SK-N-SH treated with all-trans-retinoic acid at 6 μM for 48 hours (cell line): ENCODE results near the gene GLRX.

Experiments
- ATAC-seq: fragments of 200-7000 bp; cut with Tn5 transposase; 3 replicates; pipeline ENCODE4 v1.9.1; 2020; ENCODE audit warnings: mild to moderate bottlenecking, moderate library complexity
- ARNTL ChIP-seq: fragments of 450-650 bp; formaldehyde crosslinking; IDR thresholded peaks from 2 replicates; pipeline ENCODE4 v1.5.0; 2020; ENCODE audit warnings: low read depth, mild to moderate bottlenecking, moderate library complexity, borderline replicate concordance
- BACH2 ChIP-seq: fragments of 250-450 bp; sonication (Bioruptor Pico); IDR thresholded peaks from 2 replicates; pipeline ENCODE4 v1.9.0; 2021; ENCODE audit warnings: mild to moderate bottlenecking, borderline replicate concordance
- CSDC2 ChIP-seq: fragments of 250-450 bp; sonication (Bioruptor Pico); IDR thresholded peaks from 2 replicates; pipeline ENCODE4 v1.5.0; 2020; ENCODE audit warnings: mild to moderate bottlenecking, moderate library complexity
- ESRRG ChIP-seq: fragments of 250-450 bp; sonication (Bioruptor Pico); IDR thresholded peaks from 2 replicates; pipeline ENCODE4 v1.6.1; 2021; ENCODE audit warnings: mild to moderate bottlenecking
- GLIS3 ChIP-seq: fragments of 250-450 bp; sonication (Bioruptor Pico); IDR thresholded peaks from 2 replicates; pipeline ENCODE4 v1.5.0; 2020; ENCODE audit warnings: mild to moderate bottlenecking, moderate library complexity
- ISL1 ChIP-seq: fragments of 250-450 bp; sonication (Bioruptor Pico); IDR thresholded peaks from 2 replicates; pipeline ENCODE4 v2.1.2; 2022; ENCODE audit warnings: mild to moderate bottlenecking, moderate library complexity
- OSR1 ChIP-seq: fragments of 250-450 bp; sonication (Bioruptor Pico); IDR thresholded peaks from 2 replicates; pipeline ENCODE4 v1.8.0; 2022; ENCODE audit warnings: moderate library complexity, mild to moderate bottlenecking, inconsistent platforms
- PPARA ChIP-seq: fragments of 250-450 bp; sonication (Bioruptor Pico); IDR thresholded peaks from 2 replicates; pipeline ENCODE4 v1.5.0; 2020; ENCODE audit warnings: mild to moderate bottlenecking, borderline replicate concordance
- RARB ChIP-seq: fragments of 250-450 bp; sonication (Bioruptor Pico); IDR thresholded peaks from 2 replicates; pipeline ENCODE4 v1.8.0; 2021; ENCODE audit warnings: mild to moderate bottlenecking, moderate library complexity
- SNAI2 ChIP-seq: fragments of 250-450 bp; sonication (Bioruptor Pico); IDR thresholded peaks from 2 replicates; pipeline ENCODE4 v1.5.0; 2020; ENCODE audit warnings: mild to moderate bottlenecking, moderate library complexity
- TCF4 ChIP-seq: fragments of 250-450 bp; sonication (Bioruptor Pico); IDR thresholded peaks from 2 replicates; pipeline ENCODE4 v1.8.0; 2021; ENCODE audit warnings: mild to moderate bottlenecking, moderate library complexity, borderline replicate concordance
- TOX ChIP-seq: fragments of 250-450 bp; sonication (Bioruptor Pico); IDR thresholded peaks from 2 replicates; pipeline ENCODE4 v1.8.0; 2021; ENCODE audit warnings: mild to moderate bottlenecking, moderate library complexity, borderline replicate concordance
- ZC3H10 ChIP-seq: fragments of 250-450 bp; sonication (Bioruptor Pico); IDR thresholded peaks from 2 replicates; pipeline ENCODE4 v1.5.1; 2021; ENCODE audit warnings: mild to moderate bottlenecking, moderate library complexity
- ZFP3 ChIP-seq: fragments of 250-450 bp; sonication (Bioruptor Pico); IDR thresholded peaks from 2 replicates; pipeline ENCODE4 v1.5.0; 2020; ENCODE audit warnings: mild to moderate bottlenecking, moderate library complexity
- ZFP30 ChIP-seq: fragments of 450-650 bp; formaldehyde crosslinking; IDR thresholded peaks from 2 replicates; pipeline ENCODE4 v1.5.0; 2022; ENCODE audit warnings: mild to moderate bottlenecking, moderate library complexity
- ZNF565 ChIP-seq: fragments of 450-650 bp; formaldehyde crosslinking; conservative IDR thresholded peaks from 2 replicates; pipeline ENCODE4 v1.5.0; 2020; ENCODE audit warnings: low read depth, mild to moderate bottlenecking, moderate library complexity
- ZNF70 ChIP-seq: fragments of 450-650 bp; formaldehyde crosslinking; IDR thresholded peaks from 2 replicates; pipeline ENCODE4 v1.5.0; 2020; ENCODE audit warnings: mild to moderate bottlenecking, moderate library complexity
- ZNF8 ChIP-seq: fragments of 450-650 bp; formaldehyde crosslinking; IDR thresholded peaks from 2 replicates; pipeline ENCODE4 v1.5.0; 2020; ENCODE audit warnings: mild to moderate bottlenecking, moderate library complexity
- TF ChIP-seq, protein P1 (sequence below): fragments of 250-450 bp; sonication (Bioruptor Pico); IDR thresholded peaks from 2 replicates; pipeline ENCODE4 v1.5.1; 2021; ENCODE audit warnings: mild to moderate bottlenecking, moderate library complexity
- TF ChIP-seq, protein P2 (sequence below): fragments of 250-450 bp; sonication (Bioruptor Pico); IDR thresholded peaks from 2 replicates; pipeline ENCODE4 v1.8.0; 2021; ENCODE audit warnings: low read depth, mild to moderate bottlenecking, moderate library complexity, borderline replicate concordance
- TF ChIP-seq, protein P3 (sequence below): fragments of 250-450 bp; sonication (Bioruptor Pico); IDR thresholded peaks from 2 replicates; pipeline ENCODE4 v1.5.0; 2020; ENCODE audit warnings: mild to moderate bottlenecking, moderate library complexity
- TF ChIP-seq, protein P4 (sequence below): fragments of 250-450 bp; sonication (Bioruptor Pico); IDR thresholded peaks from 2 replicates; pipeline ENCODE4 v1.8.0; 2020; ENCODE audit warnings: mild to moderate bottlenecking, moderate library complexity, borderline replicate concordance

Gene GLRX

DNA sequence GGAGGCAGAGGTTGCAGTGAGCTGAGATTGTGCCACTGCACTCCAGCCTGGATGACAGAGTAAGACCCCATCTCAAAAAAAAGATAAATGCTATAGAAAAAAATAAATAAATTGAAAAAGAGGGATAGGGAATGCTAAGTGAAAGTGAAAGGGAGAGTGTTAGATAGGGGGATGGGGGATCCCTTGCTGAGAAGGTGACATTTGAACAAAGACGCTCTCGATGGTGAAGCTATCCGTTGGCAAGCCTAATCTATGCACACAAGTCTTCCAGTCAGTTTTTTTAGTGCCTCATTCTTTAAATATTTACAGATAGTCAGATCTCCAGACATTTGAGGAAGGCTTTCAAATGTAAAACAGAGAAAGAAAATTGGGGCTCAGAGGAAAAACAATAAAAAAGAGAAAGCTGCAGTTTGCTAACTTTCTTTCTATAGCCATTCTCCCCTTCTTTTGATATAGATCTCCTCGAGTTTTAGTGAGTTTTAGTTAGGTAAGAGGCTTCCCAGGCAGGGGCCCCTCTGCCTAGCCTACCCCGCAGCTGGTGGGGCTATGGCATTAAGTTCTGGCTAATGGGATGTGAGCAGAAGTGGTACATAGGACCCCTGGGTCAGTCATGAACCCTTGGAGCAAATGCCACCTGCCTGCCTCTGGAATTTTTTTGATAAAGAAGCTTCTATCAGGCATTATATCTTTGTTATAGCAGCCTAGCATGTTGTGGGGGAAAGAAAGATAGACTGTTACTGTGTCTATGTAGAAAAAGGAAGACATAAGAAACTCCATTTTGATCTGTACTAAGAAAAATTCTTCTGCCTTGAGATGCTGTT lies 12.0 kb downstream of the GLRX start:
- TF ChIP-seq, protein P1, sequence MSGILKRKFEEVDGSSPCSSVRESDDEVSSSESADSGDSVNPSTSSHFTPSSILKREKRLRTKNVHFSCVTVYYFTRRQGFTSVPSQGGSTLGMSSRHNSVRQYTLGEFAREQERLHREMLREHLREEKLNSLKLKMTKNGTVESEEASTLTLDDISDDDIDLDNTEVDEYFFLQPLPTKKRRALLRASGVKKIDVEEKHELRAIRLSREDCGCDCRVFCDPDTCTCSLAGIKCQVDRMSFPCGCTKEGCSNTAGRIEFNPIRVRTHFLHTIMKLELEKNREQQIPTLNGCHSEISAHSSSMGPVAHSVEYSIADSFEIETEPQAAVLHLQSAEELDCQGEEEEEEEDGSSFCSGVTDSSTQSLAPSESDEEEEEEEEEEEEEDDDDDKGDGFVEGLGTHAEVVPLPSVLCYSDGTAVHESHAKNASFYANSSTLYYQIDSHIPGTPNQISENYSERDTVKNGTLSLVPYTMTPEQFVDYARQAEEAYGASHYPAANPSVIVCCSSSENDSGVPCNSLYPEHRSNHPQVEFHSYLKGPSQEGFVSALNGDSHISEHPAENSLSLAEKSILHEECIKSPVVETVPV (CRISPR knock-in tag), result no peak
- TF ChIP-seq ZC3H10 (CRISPR knock-in tag) (no peak), GLIS3 (CRISPR knock-in tag) (no peak), ISL1 (no peak), TCF4 (CRISPR knock-in tag) (no peak), SNAI2 (no peak), OSR1 (no peak), RARB (no peak), TOX (CRISPR knock-in tag) (no peak), ZFP30 (CRISPR knock-in tag) (no peak), ESRRG (no peak), PPARA (CRISPR knock-in tag) (no peak), BACH2 (CRISPR knock-in tag) (no peak), ZNF8 (no peak), ZNF565 (no peak), ARNTL (CRISPR knock-in tag) (no peak)
- TF ChIP-seq, protein P2, sequence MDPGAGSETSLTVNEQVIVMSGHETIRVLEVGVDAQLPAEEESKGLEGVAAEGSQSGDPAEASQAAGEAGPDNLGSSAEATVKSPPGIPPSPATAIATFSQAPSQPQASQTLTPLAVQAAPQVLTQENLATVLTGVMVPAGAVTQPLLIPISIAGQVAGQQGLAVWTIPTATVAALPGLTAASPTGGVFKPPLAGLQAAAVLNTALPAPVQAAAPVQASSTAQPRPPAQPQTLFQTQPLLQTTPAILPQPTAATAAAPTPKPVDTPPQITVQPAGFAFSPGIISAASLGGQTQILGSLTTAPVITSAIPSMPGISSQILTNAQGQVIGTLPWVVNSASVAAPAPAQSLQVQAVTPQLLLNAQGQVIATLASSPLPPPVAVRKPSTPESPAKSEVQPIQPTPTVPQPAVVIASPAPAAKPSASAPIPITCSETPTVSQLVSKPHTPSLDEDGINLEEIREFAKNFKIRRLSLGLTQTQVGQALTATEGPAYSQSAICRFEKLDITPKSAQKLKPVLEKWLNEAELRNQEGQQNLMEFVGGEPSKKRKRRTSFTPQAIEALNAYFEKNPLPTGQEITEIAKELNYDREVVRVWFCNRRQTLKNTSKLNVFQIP (CRISPR knock-in tag), result no peak
- TF ChIP-seq, protein P3, sequence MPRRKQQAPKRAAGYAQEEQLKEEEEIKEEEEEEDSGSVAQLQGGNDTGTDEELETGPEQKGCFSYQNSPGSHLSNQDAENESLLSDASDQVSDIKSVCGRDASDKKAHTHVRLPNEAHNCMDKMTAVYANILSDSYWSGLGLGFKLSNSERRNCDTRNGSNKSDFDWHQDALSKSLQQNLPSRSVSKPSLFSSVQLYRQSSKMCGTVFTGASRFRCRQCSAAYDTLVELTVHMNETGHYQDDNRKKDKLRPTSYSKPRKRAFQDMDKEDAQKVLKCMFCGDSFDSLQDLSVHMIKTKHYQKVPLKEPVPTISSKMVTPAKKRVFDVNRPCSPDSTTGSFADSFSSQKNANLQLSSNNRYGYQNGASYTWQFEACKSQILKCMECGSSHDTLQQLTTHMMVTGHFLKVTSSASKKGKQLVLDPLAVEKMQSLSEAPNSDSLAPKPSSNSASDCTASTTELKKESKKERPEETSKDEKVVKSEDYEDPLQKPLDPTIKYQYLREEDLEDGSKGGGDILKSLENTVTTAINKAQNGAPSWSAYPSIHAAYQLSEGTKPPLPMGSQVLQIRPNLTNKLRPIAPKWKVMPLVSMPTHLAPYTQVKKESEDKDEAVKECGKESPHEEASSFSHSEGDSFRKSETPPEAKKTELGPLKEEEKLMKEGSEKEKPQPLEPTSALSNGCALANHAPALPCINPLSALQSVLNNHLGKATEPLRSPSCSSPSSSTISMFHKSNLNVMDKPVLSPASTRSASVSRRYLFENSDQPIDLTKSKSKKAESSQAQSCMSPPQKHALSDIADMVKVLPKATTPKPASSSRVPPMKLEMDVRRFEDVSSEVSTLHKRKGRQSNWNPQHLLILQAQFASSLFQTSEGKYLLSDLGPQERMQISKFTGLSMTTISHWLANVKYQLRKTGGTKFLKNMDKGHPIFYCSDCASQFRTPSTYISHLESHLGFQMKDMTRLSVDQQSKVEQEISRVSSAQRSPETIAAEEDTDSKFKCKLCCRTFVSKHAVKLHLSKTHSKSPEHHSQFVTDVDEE (CRISPR knock-in tag), result no peak
- ATAC-seq, result no peak

DNA sequence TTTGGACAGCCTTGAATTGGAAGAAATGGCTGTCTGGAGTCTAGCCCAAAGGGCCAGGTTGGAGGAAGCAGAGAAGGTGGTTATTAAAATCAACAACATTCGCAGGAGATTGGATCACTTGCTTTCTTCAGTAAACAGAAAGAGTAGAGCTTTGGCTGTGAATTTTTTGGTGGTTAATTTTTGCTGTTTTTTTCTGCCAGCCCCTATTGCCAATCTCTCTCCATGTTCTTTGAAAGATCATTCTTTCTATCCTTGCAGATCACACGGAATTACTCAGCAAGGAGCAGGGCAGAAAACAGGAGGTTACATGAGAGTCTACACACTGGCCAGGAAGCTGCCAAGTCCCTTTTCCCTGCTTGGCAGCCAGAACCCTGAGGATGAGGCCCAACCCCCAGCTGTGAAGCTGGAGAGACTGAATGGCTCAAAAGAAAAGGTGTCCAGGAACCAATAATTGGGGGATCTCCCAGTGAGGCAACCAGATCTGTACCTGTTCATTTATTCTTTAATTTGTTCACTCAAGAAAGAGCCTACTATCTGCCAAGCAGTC lies 13.0 kb downstream of the GLRX start:
- 0 out of 3 replicates have a peak, but pooled peaks have one; percentile 42 for ATAC-seq
- no peak for TF ChIP-seq CSDC2 (CRISPR knock-in tag)
- no peak for TF ChIP-seq TCF4 (CRISPR knock-in tag)
- TF ChIP-seq ZFP30 (CRISPR knock-in tag), result no peak
- no peak for TF ChIP-seq ESRRG
- no peak for TF ChIP-seq ZNF70 (CRISPR knock-in tag)
- no peak for TF ChIP-seq TOX (CRISPR knock-in tag)
- no peak for TF ChIP-seq ARNTL (CRISPR knock-in tag)
- no peak for TF ChIP-seq ZFP3 (CRISPR knock-in tag)
- TF ChIP-seq, protein P1 (CRISPR knock-in tag), result no peak
- TF ChIP-seq, protein P2 (CRISPR knock-in tag), result no peak
- no peak for TF ChIP-seq OSR1
- TF ChIP-seq, protein P3 (CRISPR knock-in tag), result no peak
- no peak for TF ChIP-seq ZNF565
- no peak for TF ChIP-seq SNAI2
- TF ChIP-seq RARB, result no peak
- no peak for TF ChIP-seq ZNF8
- TF ChIP-seq, protein P4, sequence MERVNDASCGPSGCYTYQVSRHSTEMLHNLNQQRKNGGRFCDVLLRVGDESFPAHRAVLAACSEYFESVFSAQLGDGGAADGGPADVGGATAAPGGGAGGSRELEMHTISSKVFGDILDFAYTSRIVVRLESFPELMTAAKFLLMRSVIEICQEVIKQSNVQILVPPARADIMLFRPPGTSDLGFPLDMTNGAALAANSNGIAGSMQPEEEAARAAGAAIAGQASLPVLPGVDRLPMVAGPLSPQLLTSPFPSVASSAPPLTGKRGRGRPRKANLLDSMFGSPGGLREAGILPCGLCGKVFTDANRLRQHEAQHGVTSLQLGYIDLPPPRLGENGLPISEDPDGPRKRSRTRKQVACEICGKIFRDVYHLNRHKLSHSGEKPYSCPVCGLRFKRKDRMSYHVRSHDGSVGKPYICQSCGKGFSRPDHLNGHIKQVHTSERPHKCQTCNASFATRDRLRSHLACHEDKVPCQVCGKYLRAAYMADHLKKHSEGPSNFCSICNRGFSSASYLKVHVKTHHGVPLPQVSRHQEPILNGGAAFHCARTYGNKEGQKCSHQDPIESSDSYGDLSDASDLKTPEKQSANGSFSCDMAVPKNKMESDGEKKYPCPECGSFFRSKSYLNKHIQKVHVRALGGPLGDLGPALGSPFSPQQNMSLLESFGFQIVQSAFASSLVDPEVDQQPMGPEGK (CRISPR knock-in tag), result no peak
